Body of pancreas (tissue), 4 donors: ENCODE results near the gene CPSF2. TPM values are rescaled to one million over a fixed set of nuclear protein-coding genes. Genes with fewer than 3 reads are reported as not detected.
A peak's percentile ranks its signal among the peaks of the same experiment; 100 is the strongest.

ENCODE experiments used
- ATAC-seq: fragments of 150-250 bp; one replicate; pipeline ENCODE4 v1.9.1; 2016
- DNase-seq, 4 donors: peaks; one replicate each; pipeline ENCODE4 v3.0.0-alpha.2; 2019
- H3K27ac ChIP-seq, 4 donors: fragments of 200-600 bp; sonication (generic); 1 replicate in 3 of 4; 2 replicates in 1 of 4; pipeline versions ENCODE4 v1.5.1 to v1.6.1; 2016 to 2019; ENCODE audit warnings: mild to moderate bottlenecking in 1 of 4, mixed read lengths in 1 of 4, moderate library complexity in 1 of 4
- H3K27me3 ChIP-seq, 2 donors: fragments of 200-600 bp; sonication (generic); one replicate each; pipeline ENCODE4 v1.6.0; 2016; ENCODE audit warnings: mild to moderate bottlenecking in 1 of 2
- H3K36me3 ChIP-seq, 2 donors: fragments of 200-600 bp; sonication (generic); replicated peaks in 1 of 2; 2 replicates each; pipeline ENCODE4 v1.5.1; 2016; ENCODE audit warnings: low read depth in 2 of 2; ENCODE audit not compliant: insufficient read depth in 1 of 2
- H3K4me1 ChIP-seq: fragments of 200-600 bp; sonication (generic); one replicate; pipeline ENCODE4 v1.6.0; 2016
- H3K4me3 ChIP-seq, 2 donors: fragments of 200-600 bp; sonication (generic); 1 replicate in 1 of 2; 2 replicates in 1 of 2; pipeline ENCODE4 v1.5.1; 2016 to 2019
- H3K9me3 ChIP-seq, 3 donors: fragments of 200-600 bp; sonication (generic); 1 replicate in 2 of 3; 2 replicates in 1 of 3; pipeline ENCODE4 v1.5.1; 2016
- CTCF ChIP-seq, 7 experiments: fragments of 450-650 bp in 4 of 7; fragments of 200-600 bp in 3 of 7; sonication (generic) in 3 of 7; IDR thresholded peaks; one replicate each; pipeline ENCODE4 v1.5.1; 2016 to 2019; ENCODE audit warnings: antibody characterized with exemption in 7 of 7
- POLR2A ChIP-seq, 3 donors: fragments of 450-650 bp; IDR thresholded peaks; one replicate each; pipeline ENCODE4 v1.6.1; 2016; ENCODE audit warnings: antibody characterized with exemption in 3 of 3, mild to moderate bottlenecking in 2 of 3
- WGBS, 2 donors: methylation state at CpG; one replicate each; pipeline ENCODE4 v1.1.5; 2017; 5-methylcytosine and 5-hydroxymethylcytosine counted together
- intact Hi-C: fragments of 100-400 bp; cut with DNase I; formaldehyde crosslinking; loops from one replicate; pipeline ENCODE4 v1.15.1; 2023
- total RNA-seq, 2 donors: library from RNA; depleted of rRNA; stranded (reverse); fragments of >200 nt; gene quantifications; one replicate each; pipeline ENCODE4 v1.1.0, GENCODE V29; 2016

CPSF2 gene
- total RNA-seq, 2 donors from 2014 or later: 7.8 to 19.1 TPM

GRCh38 chr14:92108345-92109254 is 13.2 kb upstream of the CPSF2 start:
- H3K4me3 ChIP-seq: no peak overlapping the region
- 22 to 24% methylated on average over 11 of the region's 11 CpGs for WGBS, 2 donors
- no peaks in the 10 kb centered on the region for H3K9me3 ChIP-seq
- no peak overlapping the region for H3K27ac ChIP-seq
- TF ChIP-seq POLR2A (IDR thresholded peaks at IDR 0.05) (no peak), CTCF (IDR thresholded peaks at IDR 0.05) (no peak)
- no peaks in the 10 kb centered on the region for H3K36me3 ChIP-seq
- no peak for DNase-seq
- ATAC-seq: no peak
- intact Hi-C loops: no loop called here
- H3K27me3 ChIP-seq: no peaks in the 10 kb centered on the region
- peaks cover 18% of the 10 kb centered on the region for H3K4me1 ChIP-seq

GRCh38 chr14:92109490-92109889 is 12.3 kb upstream of the CPSF2 start:
- intact Hi-C loops: no loop called here
- DNase-seq: no peak

GRCh38 chr14:92121207-92121669 is 531 bp upstream of the CPSF2 start:
- ATAC-seq: peak; percentile 45
- peak; percentile 30 to 51 (median 42) for DNase-seq
- Histone ChIP-seq H3K4me3 (peak overlapping the region; percentile 49 to 78), H3K27ac (peak overlapping the region; percentile 76 to 93 (median 90)), H3K27me3 (no peaks in the 10 kb centered on the region), H3K9me3 (no peaks in the 10 kb centered on the region), H3K36me3 (peaks cover 0 to 3% of the 10 kb centered on the region in 2 donors), H3K4me1 (peaks cover 43% of the 10 kb centered on the region)
- 0 to 1% methylated on average over 21 to 36 of the region's 36 CpGs for WGBS, 2 donors
- no peak for TF ChIP-seq CTCF (IDR thresholded peaks at IDR 0.05)
- no peak for TF ChIP-seq POLR2A (IDR thresholded peaks at IDR 0.05)
- intact Hi-C loops: no loop called here

More at GRCh38 chr14:92109490-92109889, 12.3 kb upstream of the CPSF2 start:
- no peak for ATAC-seq
- TF ChIP-seq CTCF (IDR thresholded peaks at IDR 0.05) (no peak), POLR2A (IDR thresholded peaks at IDR 0.05) (no peak)
- Histone ChIP-seq H3K27me3 (no peaks in the 10 kb centered on the region), H3K27ac (no peak overlapping the region), H3K36me3 (no peaks in the 10 kb centered on the region), H3K4me1 (peaks cover 15% of the 10 kb centered on the region), H3K9me3 (no peaks in the 10 kb centered on the region), H3K4me3 (no peak overlapping the region)
- WGBS, 2 donors: 66 to 73% methylated on average over 5 of the region's 5 CpGs

- peak; percentile 13 for ATAC-seq
- 0 to 1% methylated on average over 22 of the region's 22 CpGs for WGBS, 2 donors
- intact Hi-C loops: no loop called here
These were observed 545 bp downstream of the CPSF2 start for GRCh38 chr14:92122351-92122677.

More at GRCh38 chr14:92122351-92122677, 545 bp downstream of the CPSF2 start:
- TF ChIP-seq POLR2A (IDR thresholded peaks at IDR 0.05): no peak
- TF ChIP-seq CTCF (IDR thresholded peaks at IDR 0.05): no peak
- Histone ChIP-seq H3K4me1 (peaks cover 43% of the 10 kb centered on the region), H3K27me3 (no peaks in the 10 kb centered on the region), H3K9me3 (no peaks in the 10 kb centered on the region), H3K36me3 (peaks cover 0 to 3% of the 10 kb centered on the region in 2 donors), H3K27ac (peak overlapping the region; percentile 76 to 93 (median 90)), H3K4me3 (peak overlapping the region; percentile 49 to 78)
- DNase-seq: no peak
